Measurements from ENCODE around the gene HSF5. TPM values are rescaled to one million over a fixed set of nuclear protein-coding genes. Genes with fewer than 3 reads are reported as not detected.

The HSF5 gene
- total RNA-seq, 1 experiment from 2014 or later, result not detected

DNA sequence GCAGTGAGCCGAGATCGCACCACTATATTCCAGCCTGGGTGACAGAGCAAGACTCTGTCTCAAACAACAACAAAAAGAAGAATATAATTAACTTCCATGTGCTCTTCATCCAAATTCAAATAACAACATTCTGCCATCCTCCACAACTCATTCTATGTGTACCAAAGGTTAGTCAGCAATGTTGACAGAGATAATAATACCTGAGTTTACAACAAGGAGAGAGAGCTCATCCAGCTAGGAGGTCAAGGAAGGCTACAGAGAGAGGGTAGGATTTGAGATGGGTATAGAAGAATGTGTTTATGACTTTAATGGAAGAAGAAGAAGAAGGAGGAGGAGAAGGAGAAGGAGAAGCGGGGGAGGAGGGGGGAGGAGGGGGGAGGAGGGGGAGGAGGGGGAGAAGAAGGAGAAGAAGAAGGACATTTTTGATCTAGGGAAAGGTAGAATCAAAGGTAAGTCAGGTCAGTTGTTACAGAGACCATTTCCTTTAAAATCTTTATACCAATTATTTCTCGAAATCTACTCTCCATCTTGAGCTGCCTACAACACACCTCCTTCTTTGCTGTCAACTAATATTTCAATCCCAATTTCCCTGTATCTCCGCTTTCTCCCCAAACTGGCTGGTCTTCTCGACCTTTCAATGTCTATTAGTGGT, 10.1 kb upstream of the HSF5 start:
- Histone ChIP-seq H3K23me2 (ENCODE audit: insufficient read length, low read depth, low read length, poor library complexity, severe bottlenecking) (no peaks in the 10 kb centered on the region), H4K5ac (ENCODE audit: insufficient read length, low read depth, low read length) (no peak overlapping the region), H4K20me1 (ENCODE audit: control insufficient read depth, insufficient read depth, insufficient read length) (no peaks in the 10 kb centered on the region), H2BK15ac (ENCODE audit: low read depth, low read length) (no peak overlapping the region), H2AK5ac (ENCODE audit: insufficient read length, low read length) (no peak overlapping the region), H3K4me1 (ENCODE audit: insufficient read depth, low read length) (no peaks in the 10 kb centered on the region), H4K8ac (replicated peaks; ENCODE audit: insufficient read length, low read depth, low read length) (no peak overlapping the region), H2BK5ac (ENCODE audit: insufficient read length, low read length) (no peak overlapping the region), H2BK12ac (ENCODE audit: insufficient read length, low read depth, low read length) (no peak overlapping the region), H3K79me2 (ENCODE audit: insufficient read depth, low read length) (no peaks in the 10 kb centered on the region), H3K56ac (ENCODE audit: insufficient read length, low read depth, low read length) (no peak overlapping the region), H3K9ac (ENCODE audit: extremely low read depth, insufficient read length, low read length) (no peak overlapping the region), H4K91ac (ENCODE audit: insufficient read length, low read depth, low read length) (no peak overlapping the region), H3K27me3 (ENCODE audit: insufficient read depth, low read length) (no peaks in the 10 kb centered on the region), H3T11ph (ENCODE audit: low read length) (no peak overlapping the region), H3K79me1 (ENCODE audit: insufficient read depth, low read depth, low read length, poor library complexity, severe bottlenecking) (no peaks in the 10 kb centered on the region), H3K14ac (ENCODE audit: insufficient read depth, low read length) (no peak overlapping the region), H2AFZ (ENCODE audit: low read length) (no peak overlapping the region), H3K4ac (ENCODE audit: low read depth, low read length) (no peak overlapping the region), H2BK20ac (ENCODE audit: low read depth, low read length, poor library complexity, severe bottlenecking) (no peak overlapping the region), H3K18ac (ENCODE audit: insufficient read length, low read depth, low read length) (no peak overlapping the region), H3K4me2 (ENCODE audit: insufficient read depth, insufficient read length, low read length) (no peak overlapping the region), H3K9me3 (ENCODE audit: control insufficient read depth, low read depth, low read length) (no peaks in the 10 kb centered on the region), H2BK120ac (ENCODE audit: low read depth, low read length, poor library complexity, severe bottlenecking) (no peak overlapping the region), H3K23ac (ENCODE audit: insufficient read length, low read depth, low read length) (no peak overlapping the region), H3K27ac (ENCODE audit: insufficient read length, low read depth, low read length) (no peak overlapping the region)
- Mint-ChIP-seq H3K27ac (no peak overlapping the region), H3K27me3 (ENCODE audit: low read depth) (no peaks in the 10 kb centered on the region), H3K36me3 (ENCODE audit: insufficient read depth in 1 of 3, low read depth in 3 of 3) (peaks cover 27 to 73% (median 72%) of the 10 kb centered on the region in 3 experiments), H3K4me3 (no peak overlapping the region), H3K4me1 (no peaks in the 10 kb centered on the region), H3K9me3 (no peaks in the 10 kb centered on the region)
- 100% methylated on average over 1 of the region's 6 CpGs for WGBS (ENCODE audit: extremely low coverage, insufficient read length, low lambda C conversion rate)
- no peak for DNase-seq
- TF ChIP-seq, protein P1, sequence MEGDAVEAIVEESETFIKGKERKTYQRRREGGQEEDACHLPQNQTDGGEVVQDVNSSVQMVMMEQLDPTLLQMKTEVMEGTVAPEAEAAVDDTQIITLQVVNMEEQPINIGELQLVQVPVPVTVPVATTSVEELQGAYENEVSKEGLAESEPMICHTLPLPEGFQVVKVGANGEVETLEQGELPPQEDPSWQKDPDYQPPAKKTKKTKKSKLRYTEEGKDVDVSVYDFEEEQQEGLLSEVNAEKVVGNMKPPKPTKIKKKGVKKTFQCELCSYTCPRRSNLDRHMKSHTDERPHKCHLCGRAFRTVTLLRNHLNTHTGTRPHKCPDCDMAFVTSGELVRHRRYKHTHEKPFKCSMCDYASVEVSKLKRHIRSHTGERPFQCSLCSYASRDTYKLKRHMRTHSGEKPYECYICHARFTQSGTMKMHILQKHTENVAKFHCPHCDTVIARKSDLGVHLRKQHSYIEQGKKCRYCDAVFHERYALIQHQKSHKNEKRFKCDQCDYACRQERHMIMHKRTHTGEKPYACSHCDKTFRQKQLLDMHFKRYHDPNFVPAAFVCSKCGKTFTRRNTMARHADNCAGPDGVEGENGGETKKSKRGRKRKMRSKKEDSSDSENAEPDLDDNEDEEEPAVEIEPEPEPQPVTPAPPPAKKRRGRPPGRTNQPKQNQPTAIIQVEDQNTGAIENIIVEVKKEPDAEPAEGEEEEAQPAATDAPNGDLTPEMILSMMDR (conservative IDR thresholded peaks at IDR 0.05), result no peak

All from H9 (cell line).